Spleen (tissue), 11 donors: ENCODE results near the gene OR2J2. TPM values are rescaled to one million over a fixed set of nuclear protein-coding genes. Genes with fewer than 3 reads are reported as not detected.
A peak's percentile ranks its signal among the peaks of the same experiment; 100 is the strongest.
"Not testable (repeated sequence)": the region's sequence is repeated elsewhere in the genome, so short reads cannot be mapped to it uniquely, and the experiment has no call there.

Experiments used
- DNase-seq: peaks from one replicate; pipeline ENCODE4 v3.0.0-alpha.2; 2020
- H3K27ac ChIP-seq, 8 donors: fragments of 200-600 bp; sonication (generic) in 7 of 8; 1 replicate in 4 of 8; 2 replicates in 4 of 8; pipeline versions ENCODE4 v1.5.0 to v1.8.0; 2016 to 2021; ENCODE audit warnings: inconsistent platforms in 4 of 8, mild to moderate bottlenecking in 4 of 8, moderate library complexity in 1 of 8
- H3K27me3 ChIP-seq, 7 donors: fragments of 200-600 bp; sonication (generic) in 6 of 7; replicated peaks in 1 of 7; 1 replicate in 4 of 7; 2 replicates in 3 of 7; pipeline versions ENCODE4 v1.5.0 to v1.8.0; 2016 to 2021; ENCODE audit warnings: inconsistent platforms in 3 of 7, mild to moderate bottlenecking in 1 of 7
- H3K36me3 ChIP-seq, 6 donors: fragments of 200-600 bp; sonication (generic) in 5 of 6; 1 replicate in 4 of 6; 2 replicates in 2 of 6; pipeline versions ENCODE4 v1.5.0 to v1.8.0; 2016 to 2021; ENCODE audit warnings: inconsistent platforms in 2 of 6
- H3K4me1 ChIP-seq, 6 donors: fragments of 200-600 bp; sonication (generic) in 5 of 6; 1 replicate in 3 of 6; 2 replicates in 3 of 6; pipeline versions ENCODE4 v1.5.0 to v1.8.0; 2016 to 2021; ENCODE audit warnings: inconsistent platforms in 3 of 6
- H3K4me3 ChIP-seq, 8 donors: fragments of 200-600 bp; sonication (generic) in 7 of 8; 1 replicate in 4 of 8; 2 replicates in 4 of 8; pipeline versions ENCODE4 v1.5.0 to v1.8.0; 2016 to 2021; ENCODE audit warnings: inconsistent platforms in 4 of 8, mild to moderate bottlenecking in 4 of 8, moderate library complexity in 2 of 8
- H3K9me3 ChIP-seq, 8 donors: fragments of 200-600 bp; sonication (generic) in 7 of 8; 1 replicate in 4 of 8; 2 replicates in 4 of 8; pipeline versions ENCODE4 v1.5.0 to v1.8.0; 2016 to 2021; ENCODE audit warnings: inconsistent platforms in 4 of 8
- CTCF ChIP-seq, 11 experiments: fragments of 200-600 bp in 7 of 11; fragments of 450-650 bp in 4 of 11; sonication (generic) in 4 of 11; IDR thresholded peaks in 8 of 11; conservative IDR thresholded peaks in 3 of 11; 1 replicate in 7 of 11; 2 replicates in 4 of 11; pipeline versions ENCODE4 v1.4.0 to v1.8.0; 2016 to 2021; ENCODE audit warnings: antibody characterized with exemption in 11 of 11, inconsistent platforms in 4 of 11, mild to moderate bottlenecking in 1 of 11
- POLR2A ChIP-seq, 3 donors: fragments of 450-650 bp; IDR thresholded peaks; one replicate each; pipeline ENCODE4 v1.5.1; 2017; ENCODE audit warnings: antibody characterized with exemption in 3 of 3, mild to moderate bottlenecking in 1 of 3
- POLR2AphosphoS5 ChIP-seq, 3 donors: sonication (generic); formaldehyde crosslinking; IDR thresholded peaks; one replicate each; pipeline ENCODE4 v1.5.1; 2017; ENCODE audit warnings: antibody characterized with exemption in 3 of 3
- WGBS, 5 donors: extraction: QIAGEN DNeasy Blood & Tissue Kit in 3 of 5; methylation state at CpG; one replicate each; pipeline versions ENCODE4 v1.1.5 to v1.1.7; 2013 to 2018; 5-methylcytosine and 5-hydroxymethylcytosine counted together
- intact Hi-C: fragments of 100-400 bp; cut with DNase I; formaldehyde crosslinking; loops from one replicate; pipeline ENCODE4 v1.15.0; 2023; ENCODE audit warnings: low total_unique reads
- polyA plus RNA-seq, 3 donors: library from polyadenylated mRNA; stranded (reverse); fragments of 200-250 nt; gene quantifications; one replicate each; pipeline ENCODE4 v1.2.1, GENCODE V29; 2013
- total RNA-seq, 7 donors: library from RNA; depleted of rRNA in 3 of 7; stranded (reverse); fragments of >200 nt in 3 of 7; fragmentation: NEBNext Ultra II Directional in 4 of 7; extraction: Animal tissue kit (Norgen Biotek cat#: 25700) in 4 of 7; gene quantifications; one replicate each; pipeline versions ENCODE4 v1.1.0 to v1.2.1, GENCODE V29; 2016 to 2021
- donor health status: healthy with polysubstance abuse.
- donor health status: DM: no; HTN: no; CAD: no; lungs with moderate emphysema.
- donor health status: DM: no; HTN: no; CAD: no.
- donor health status: Bipolar disorder and iron deficiency.
- donor health status: healthy.
- donor health status: DM: no; HTN: no; CAD: no.
- donor health status: DM: yes; HTN: yes; CAD: no.

OR2J2 gene
- total and polyA plus RNA-seq, 10 donors, result not detected

DNA sequence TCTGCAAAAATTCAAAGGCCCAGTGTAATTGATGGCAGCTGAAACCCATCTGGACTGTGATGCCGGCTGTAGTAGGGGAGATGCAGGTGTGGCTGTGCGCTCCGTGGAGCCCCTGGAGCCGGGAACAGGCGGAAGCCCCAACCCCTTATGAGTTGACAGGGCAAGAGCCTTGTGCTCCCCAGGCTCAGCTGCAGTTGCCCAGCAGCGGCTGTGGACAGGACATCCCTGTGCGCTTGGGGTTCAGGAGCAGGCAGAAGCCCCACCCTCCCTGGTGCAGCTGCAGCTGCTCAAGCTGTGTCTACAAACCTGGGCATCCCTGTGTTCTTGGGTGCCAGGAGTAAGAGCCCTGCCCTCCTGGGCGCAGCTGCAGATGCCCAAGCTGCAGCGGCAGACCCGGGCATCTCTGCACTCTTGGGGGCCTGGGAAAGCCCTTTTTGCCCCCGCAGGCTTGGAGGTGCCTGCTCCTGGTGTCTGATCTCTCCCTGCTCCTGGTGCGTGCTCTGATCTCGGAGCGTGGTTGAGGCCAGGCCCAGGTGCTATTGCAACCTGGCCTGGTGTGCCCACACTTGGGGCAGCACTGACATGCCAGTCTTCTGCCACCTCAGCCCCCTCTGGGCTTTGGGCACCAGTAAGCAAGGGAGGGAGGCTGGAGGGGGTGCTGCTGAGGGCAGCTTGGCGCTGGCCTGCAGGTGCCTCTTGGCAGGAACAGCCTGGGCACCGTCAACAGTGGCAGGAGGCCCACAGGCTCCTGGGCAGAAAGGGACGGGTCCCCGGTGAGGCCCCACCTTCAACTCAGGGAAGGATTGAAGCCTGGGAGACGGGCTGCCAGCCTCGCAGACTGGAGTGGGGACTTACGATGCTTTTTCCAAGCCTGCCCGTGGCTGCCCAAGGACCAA, 30.3 kb downstream of the OR2J2 start:
- H3K27ac ChIP-seq, result no peak overlapping the region
- no peak overlapping the region for H3K4me3 ChIP-seq
- H3K36me3 ChIP-seq, result no peaks in the 10 kb centered on the region
- intact Hi-C loops, result no loop called here
- peak; percentile 71 for DNase-seq
- no peak for TF ChIP-seq POLR2A (IDR thresholded peaks at IDR 0.05)
- H3K4me1 ChIP-seq, result no peaks in the 10 kb centered on the region
- peaks cover 0 to 16% (median 0%) of the 10 kb centered on the region in 7 donors for H3K27me3 ChIP-seq
- WGBS, 5 donors, result 84 to 92% (median 89%) methylated on average over 16 to 22 of the region's 22 CpGs
- peaks cover 0 to 2% (median 0%) of the 10 kb centered on the region in 8 donors for H3K9me3 ChIP-seq

- Histone ChIP-seq H3K36me3 (no peaks in the 10 kb centered on the region), H3K9me3 (peaks cover 0 to 2% (median 0%) of the 10 kb centered on the region in 8 donors), H3K27me3 (peaks cover 0 to 16% (median 0%) of the 10 kb centered on the region in 7 donors), H3K27ac (no peak overlapping the region), H3K4me1 (no peaks in the 10 kb centered on the region), H3K4me3 (no peak overlapping the region)
- TF ChIP-seq POLR2AphosphoS5 (IDR thresholded peaks at IDR 0.05), result no peak
- DNase-seq, result no peak
- intact Hi-C loops, result no loop called here
- 79 to 92% (median 88%) methylated on average over 2 to 3 of the region's 3 CpGs for WGBS, 5 donors
These were observed 31.3 kb downstream of the OR2J2 start for GRCh38 chr6:29201966-29202365.

DNA sequence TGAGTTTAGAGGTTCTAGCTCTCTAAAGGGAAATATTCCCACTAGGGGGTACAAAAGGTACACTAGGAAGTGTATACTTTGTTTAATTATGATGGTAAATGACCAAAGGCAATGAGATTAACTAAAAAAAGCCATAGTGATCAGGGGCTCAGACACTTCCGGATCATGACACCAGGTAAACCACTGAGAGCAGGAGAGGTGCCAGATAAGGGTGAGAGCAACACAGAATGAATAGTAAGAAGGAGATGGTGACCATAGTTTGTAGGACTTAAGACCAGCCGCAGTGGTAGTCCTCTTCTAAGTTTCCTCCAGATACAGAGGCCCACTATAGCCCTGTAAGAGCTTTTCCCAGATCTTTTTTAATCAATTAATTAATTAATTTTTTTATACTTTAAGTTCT, 40.8 kb downstream of the OR2J2 start:
- intact Hi-C loops, result no loop called here
- H3K36me3 ChIP-seq, result no peaks in the 10 kb centered on the region
- TF ChIP-seq POLR2A (IDR thresholded peaks at IDR 0.05), result no peak
- H3K4me1 ChIP-seq, result no peaks in the 10 kb centered on the region
- no peak overlapping the region for H3K27ac ChIP-seq
- H3K9me3 ChIP-seq, result no peaks in the 10 kb centered on the region
- 82 to 92% (median 83%) methylated on average over 2 of the region's 2 CpGs for WGBS, 5 donors
- H3K27me3 ChIP-seq, result peaks cover 0 to 7% (median 0%) of the 10 kb centered on the region in 7 donors
- no peak for DNase-seq
- no peak overlapping the region for H3K4me3 ChIP-seq

GRCh38 chr6:29216528-29216927, 45.8 kb downstream of the OR2J2 start:
- Histone ChIP-seq H3K36me3 (no peaks in the 10 kb centered on the region), H3K4me1 (no peaks in the 10 kb centered on the region), H3K4me3 (no peak overlapping the region), H3K9me3 (no peaks in the 10 kb centered on the region), H3K27me3 (peaks cover 0 to 20% (median 0%) of the 10 kb centered on the region in 7 donors), H3K27ac (no peak overlapping the region)
- DNase-seq, result no peak
- intact Hi-C loops, result no loop called here
- TF ChIP-seq POLR2AphosphoS5 (IDR thresholded peaks at IDR 0.05), result no peak
- no peak for TF ChIP-seq POLR2A (IDR thresholded peaks at IDR 0.05)
- no peak for TF ChIP-seq CTCF (IDR thresholded peaks at IDR 0.05 in 8 of 11, conservative IDR thresholded peaks at IDR 0.05 in 3 of 11)

DNA sequence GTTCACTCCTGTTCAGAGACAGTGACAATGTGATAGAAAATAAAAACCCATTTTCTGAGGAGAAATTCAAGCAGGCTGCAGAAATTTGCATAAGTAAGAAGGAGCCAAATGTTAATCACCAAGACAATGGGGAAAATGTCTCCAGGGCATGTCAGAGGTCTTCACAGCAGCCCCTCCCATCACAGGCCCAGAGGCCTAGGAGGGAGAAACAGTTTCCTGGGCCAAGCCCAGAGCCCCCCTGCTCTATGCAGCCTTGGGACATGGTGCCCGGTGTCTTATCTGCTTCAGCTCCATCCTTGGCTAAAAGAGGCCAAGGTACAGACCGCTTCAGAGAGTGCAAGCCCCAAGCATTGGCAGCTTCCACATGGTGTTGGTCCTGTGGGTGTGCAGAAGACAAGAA, 46.5 kb downstream of the OR2J2 start:
- peaks cover 0 to 20% (median 0%) of the 10 kb centered on the region in 7 donors for H3K27me3 ChIP-seq
- WGBS, 5 donors, result 35 to 95% (median 64%) methylated on average over 2 of the region's 2 CpGs
- intact Hi-C loops, result not testable (repeated sequence)

DNA sequence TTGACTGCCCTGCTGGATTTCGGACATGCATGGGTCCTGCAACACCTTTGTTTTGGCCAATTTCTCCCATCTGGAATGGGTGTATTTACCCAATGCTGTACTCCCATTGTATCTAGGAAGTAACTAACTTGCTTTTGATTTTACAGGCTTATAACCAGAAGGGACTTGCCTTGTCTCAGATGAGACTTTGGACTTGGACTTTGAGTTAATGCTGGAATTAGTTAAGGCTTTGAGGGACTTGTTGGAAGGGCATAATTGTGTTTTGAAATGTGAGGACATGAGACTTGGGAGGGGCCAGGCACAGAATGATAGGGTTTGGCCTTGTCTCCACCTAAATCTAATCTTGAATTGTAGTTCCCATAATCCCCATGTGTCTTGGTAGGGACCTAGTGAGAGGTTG, 47.3 kb downstream of the OR2J2 start:
- H3K4me1 ChIP-seq, H3K9me3 ChIP-seq, H3K36me3 ChIP-seq, H3K4me3 ChIP-seq, H3K27ac ChIP-seq, DNase-seq, intact Hi-C loops: not testable (repeated sequence)
- peaks cover 0 to 25% (median 0%) of the 10 kb centered on the region in 7 donors for H3K27me3 ChIP-seq
- 33 to 82% (median 67%) methylated on average over 1 of the region's 1 CpG for WGBS, 5 donors

More for the DNA sequence above, 46.5 kb downstream of the OR2J2 start:
- not testable (repeated sequence) for H3K4me3 ChIP-seq, H3K36me3 ChIP-seq, H3K9me3 ChIP-seq, DNase-seq, H3K4me1 ChIP-seq, H3K27ac ChIP-seq

Other genes starting within 250 kb of the OR2J2 start
- gene TRIM27, start 246.9 kb upstream of the OR2J2 start, total RNA-seq, result 10 to 100 TPM; 61.8 to 92.0 (median 67.8) TPM
- 10 to 100 TPM; 45.2 to 61.7 (median 57.2) TPM for gene TRIM27, start 246.9 kb upstream of the OR2J2 start, polyA plus RNA-seq
- gene ZNF311, start 165.6 kb upstream of the OR2J2 start, total RNA-seq, result 1 to 10 TPM in 4 of 7 donors, under 1 TPM in 3; 0.51 to 2.4 (median 1.1) TPM
- gene ZNF311, start 165.6 kb upstream of the OR2J2 start, polyA plus RNA-seq, result under 1 TPM; 0.36 to 0.86 (median 0.63) TPM
- gene OR2W1, start 125.7 kb upstream of the OR2J2 start, total RNA-seq, result not detected
- not detected for gene OR2W1, start 125.7 kb upstream of the OR2J2 start, polyA plus RNA-seq
- gene OR2B3, start 83.6 kb upstream of the OR2J2 start, total RNA-seq, result not detected
- gene OR2B3, start 83.6 kb upstream of the OR2J2 start, polyA plus RNA-seq, result not detected
- not detected for gene OR2J1, start 71.4 kb upstream of the OR2J2 start, total RNA-seq
- gene OR2J1, start 71.4 kb upstream of the OR2J2 start, polyA plus RNA-seq, result not detected
- gene OR2J3, start 62.8 kb upstream of the OR2J2 start, total RNA-seq, result not detected
- not detected for gene OR2J3, start 62.8 kb upstream of the OR2J2 start, polyA plus RNA-seq
- gene OR14J1, start 130.8 kb downstream of the OR2J2 start, total RNA-seq, result not detected
- not detected for gene OR14J1, start 130.8 kb downstream of the OR2J2 start, polyA plus RNA-seq
- not detected for gene OR5V1, start 198.0 kb downstream of the OR2J2 start, total RNA-seq
- not detected for gene OR5V1, start 198.0 kb downstream of the OR2J2 start, polyA plus RNA-seq
- not detected for gene OR12D3, start 204.4 kb downstream of the OR2J2 start, total RNA-seq
- gene OR12D3, start 204.4 kb downstream of the OR2J2 start, polyA plus RNA-seq, result not detected
- gene OR12D2, start 224.7 kb downstream of the OR2J2 start, total RNA-seq, result not detected
- not detected for gene OR12D2, start 224.7 kb downstream of the OR2J2 start, polyA plus RNA-seq
- gene OR12D1, start 244.0 kb downstream of the OR2J2 start, total RNA-seq, result not detected
- not detected for gene OR12D1, start 244.0 kb downstream of the OR2J2 start, polyA plus RNA-seq